HG02981 (cell line): ENCODE measurements around the gene ANKRD13C.
A peak's percentile ranks its signal among the peaks of the same experiment; 100 is the strongest.
"Not testable (repeated sequence)": the region's sequence is repeated elsewhere in the genome, so short reads cannot be mapped to it uniquely, and the experiment has no call there.

Source experiments
- ATAC-seq: cut with Tn5 transposase; IDR thresholded peaks from one replicate; pipeline ENCODE4 v1.9.1; 2021; ENCODE audit warnings: mild to moderate bottlenecking, moderate library complexity; ENCODE audit not compliant: unreplicated experiment

The ANKRD13C gene

GRCh38 chr1:70361727-70362398 is 7.3 kb upstream of the ANKRD13C start:
- ATAC-seq, result no peak

DNA sequence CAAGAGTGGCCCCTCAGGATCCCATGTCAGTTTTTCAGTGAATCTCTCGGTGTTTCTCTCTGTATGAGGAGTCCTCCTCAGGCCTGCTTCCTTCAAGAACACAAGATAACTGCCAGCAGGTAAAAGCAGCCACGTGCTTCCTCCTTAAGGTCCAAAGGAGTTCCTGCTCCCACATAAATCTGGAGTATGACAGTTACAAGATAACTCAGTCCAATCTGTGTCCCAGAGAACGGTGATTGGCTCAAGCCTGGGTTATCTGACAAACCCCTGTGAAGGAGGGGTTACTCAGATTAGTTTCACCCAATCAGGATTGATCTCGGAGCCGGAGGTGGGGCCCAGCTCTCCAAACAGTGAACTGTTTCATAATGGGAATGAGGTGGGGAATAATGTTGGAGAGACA is 5.8 kb upstream of the ANKRD13C start:
- ATAC-seq, result no peak

- ATAC-seq, result peak; percentile 45
Measured at GRCh38 chr1:70358921-70359564, 4.5 kb upstream of the ANKRD13C start.

DNA sequence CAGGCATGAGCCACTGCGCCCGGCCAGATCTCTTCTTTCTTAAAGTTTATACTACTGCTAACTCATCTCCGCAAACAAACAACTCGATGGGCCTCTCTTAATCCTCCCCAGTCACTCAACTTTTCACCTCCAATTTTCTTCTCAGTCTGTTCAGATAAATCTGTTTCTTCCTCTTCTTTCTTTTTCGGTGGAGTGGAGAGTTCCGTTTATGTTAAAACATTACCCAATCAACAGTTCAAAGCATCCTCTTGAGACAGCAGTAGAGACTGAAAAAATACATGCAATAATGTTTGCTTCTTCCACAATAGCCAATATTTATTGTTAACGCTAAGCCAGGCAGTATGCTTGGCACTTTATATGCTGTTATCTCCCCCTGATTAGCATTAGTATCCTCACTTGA is 1.4 kb upstream of the ANKRD13C start:
- ATAC-seq, result no peak

DNA sequence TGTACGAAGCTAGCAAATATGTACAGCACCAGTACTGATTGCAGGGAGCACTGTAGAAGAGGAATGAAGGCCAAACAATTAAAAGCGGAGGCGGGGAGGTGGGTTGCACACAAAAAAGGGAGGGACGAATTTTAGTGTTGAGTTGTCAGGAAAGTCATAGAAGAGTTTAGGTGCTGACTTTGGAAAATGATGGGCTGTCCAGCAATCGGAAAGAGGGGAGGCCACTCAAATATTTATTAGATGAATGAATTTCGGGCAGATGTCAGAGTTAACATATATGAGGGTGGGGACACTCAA is 537 bp upstream of the ANKRD13C start:
- no peak for ATAC-seq

DNA sequence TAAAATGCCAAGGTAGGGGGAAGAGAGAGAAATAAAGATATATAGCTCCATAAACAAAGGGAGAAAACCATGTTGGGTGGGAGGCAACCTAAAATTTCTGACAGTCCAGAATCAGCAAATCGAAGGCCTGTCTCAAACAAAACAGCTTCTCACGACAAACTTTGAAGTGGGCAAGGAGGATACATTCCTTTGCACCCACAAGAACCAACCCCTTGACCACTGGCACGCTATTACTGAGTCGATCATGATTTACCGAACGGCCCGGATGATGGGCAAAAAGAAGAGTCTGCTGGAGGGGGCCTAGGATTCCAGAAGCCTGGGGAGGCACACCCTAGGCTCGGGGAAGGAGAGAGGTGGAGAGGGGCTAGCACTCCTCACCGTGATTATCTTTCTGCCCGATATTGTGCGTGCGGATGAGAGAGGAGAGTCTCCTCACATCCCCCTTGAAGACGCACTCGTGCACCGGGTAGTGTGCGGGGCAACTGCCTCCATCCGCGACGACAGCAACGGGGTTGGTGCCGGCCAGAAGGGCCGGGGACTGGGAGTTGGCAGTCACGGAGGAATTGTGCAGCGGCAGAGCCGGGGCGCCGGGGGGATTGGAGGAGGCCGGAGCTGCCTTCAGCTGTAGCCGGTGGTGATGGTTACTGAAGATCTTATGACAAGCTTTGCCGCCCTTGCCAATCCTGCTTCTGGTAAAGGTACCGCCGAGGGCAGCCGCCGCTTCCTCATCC is 756 bp downstream of the ANKRD13C start:
- peak; percentile 24 for ATAC-seq

- ATAC-seq, result no peak
Measured at GRCh38 chr1:70353044-70353443, 1.5 kb downstream of the ANKRD13C start.

GRCh38 chr1:70349799-70350198 is 4.7 kb downstream of the ANKRD13C start:
- ATAC-seq, result not testable (repeated sequence)

DNA sequence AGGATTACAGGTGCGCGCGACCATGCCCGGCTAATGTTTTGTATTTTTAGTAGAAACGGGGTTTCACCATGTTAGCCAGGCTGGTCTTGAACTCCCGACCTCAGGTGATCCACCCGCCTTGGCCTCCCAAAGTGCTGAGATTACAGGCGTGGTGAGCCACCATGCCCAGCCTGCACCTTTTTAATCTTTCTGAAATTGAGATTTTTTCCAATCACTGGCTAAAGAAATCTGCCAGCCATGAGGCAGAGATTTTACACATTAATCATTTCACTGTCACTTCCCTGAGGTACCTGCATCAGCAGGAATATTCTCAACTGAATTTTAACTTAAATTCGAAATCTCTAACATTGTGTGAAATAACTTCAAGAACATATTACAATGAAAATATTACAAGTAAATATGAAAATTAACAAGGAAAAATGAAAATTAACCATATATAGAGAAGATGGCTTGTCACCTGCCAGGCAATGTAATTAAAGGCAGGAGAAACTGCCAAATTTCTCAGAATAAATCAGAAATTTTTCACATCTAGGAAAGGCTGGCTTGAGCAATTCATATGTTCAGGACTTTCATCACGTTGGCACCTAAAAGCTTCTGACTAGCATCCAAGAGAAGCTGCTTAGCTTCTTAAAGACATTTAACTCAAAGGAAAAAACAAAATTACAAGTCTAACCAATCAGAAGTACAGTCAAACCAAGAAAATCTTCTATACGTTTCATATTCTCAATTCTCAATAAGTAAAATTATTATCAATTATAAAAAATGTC is 5.9 kb downstream of the ANKRD13C start:
- ATAC-seq, result no peak

GRCh38 chr1:70339644-70340043 is 14.9 kb downstream of the ANKRD13C start:
- ATAC-seq, result not testable (repeated sequence)

DNA sequence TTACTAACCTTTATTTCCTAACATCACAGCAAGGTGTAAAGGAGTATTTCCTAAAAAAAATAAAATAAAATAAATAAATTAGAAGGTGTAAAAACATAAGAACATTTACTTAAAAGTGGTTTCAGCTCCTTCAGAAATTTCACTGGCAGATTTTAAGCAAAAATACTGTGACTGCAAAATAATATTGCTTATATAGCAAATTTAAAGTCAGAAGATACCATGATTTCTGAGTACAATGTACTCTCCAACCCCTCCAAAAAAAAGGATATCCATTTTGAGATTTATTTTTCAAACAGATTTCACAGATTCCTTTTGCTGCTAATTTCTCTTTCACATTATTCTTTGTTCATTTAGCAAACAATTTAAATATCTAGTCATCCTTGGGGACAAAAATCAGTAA is 18.5 kb downstream of the ANKRD13C start:
- ATAC-seq, result no peak

DNA sequence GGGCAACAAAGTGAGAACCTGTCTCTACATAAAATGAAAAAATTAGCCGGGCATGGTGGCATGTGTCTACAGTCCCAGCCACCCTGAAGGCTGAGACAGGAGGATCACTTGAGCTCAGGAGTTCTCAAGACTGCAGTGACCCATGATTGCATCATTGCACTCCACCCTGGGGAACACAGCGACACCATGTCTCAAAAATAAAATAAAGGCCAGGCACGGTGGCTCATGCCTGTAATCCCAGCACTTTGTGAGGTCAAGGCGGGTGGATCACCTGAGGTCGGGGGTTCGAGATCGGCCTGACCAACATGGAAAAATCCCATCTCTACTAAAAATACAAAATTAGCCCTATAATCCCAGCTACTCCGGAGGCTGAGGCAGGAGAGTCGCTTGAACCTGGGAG is 20.1 kb downstream of the ANKRD13C start:
- no peak for ATAC-seq

GRCh38 chr1:70333245-70333644 is 21.3 kb downstream of the ANKRD13C start:
- ATAC-seq, result no peak

DNA sequence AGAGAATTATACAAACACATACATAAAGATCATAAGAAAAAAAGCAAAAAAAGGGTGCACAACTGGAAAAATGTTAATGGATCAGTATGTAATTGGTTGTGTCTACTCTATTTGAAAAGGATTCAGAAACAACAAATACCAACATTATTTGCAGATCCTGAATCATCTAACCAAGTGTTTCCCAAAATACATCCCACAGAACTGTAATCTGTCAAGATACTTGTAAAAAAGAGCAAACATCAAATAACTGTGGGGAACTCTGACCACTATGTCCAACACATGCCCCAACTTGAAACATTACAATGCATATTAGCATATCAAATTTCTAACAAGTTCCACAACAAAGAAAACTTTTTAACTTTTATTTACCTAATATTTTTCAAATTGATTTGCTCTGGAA is 22.6 kb downstream of the ANKRD13C start:
- ATAC-seq, result no peak

GRCh38 chr1:70327306-70328076 is 27.0 kb downstream of the ANKRD13C start:
- ATAC-seq, result no peak

- no peak for ATAC-seq
Measured at GRCh38 chr1:70324683-70325082, 29.8 kb downstream of the ANKRD13C start.

DNA sequence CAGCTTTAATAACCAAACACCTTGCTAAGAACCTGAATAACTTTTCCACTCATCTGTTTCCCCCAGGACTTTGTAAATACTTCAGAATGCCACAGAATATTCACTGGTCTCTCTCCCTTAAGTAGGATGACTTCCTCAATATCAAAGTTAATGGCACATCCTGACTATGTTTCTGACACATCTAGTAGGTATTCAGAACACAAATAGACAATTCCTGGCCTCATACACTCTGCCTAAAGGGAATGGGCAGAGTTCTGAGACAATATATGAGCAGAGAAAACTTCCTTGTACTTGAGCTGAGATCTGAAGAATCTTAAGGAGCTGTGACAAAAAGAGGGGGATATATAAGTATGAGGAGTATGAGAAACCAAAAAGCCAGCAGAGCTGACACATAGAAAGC is 34.8 kb downstream of the ANKRD13C start:
- no peak for ATAC-seq

DNA sequence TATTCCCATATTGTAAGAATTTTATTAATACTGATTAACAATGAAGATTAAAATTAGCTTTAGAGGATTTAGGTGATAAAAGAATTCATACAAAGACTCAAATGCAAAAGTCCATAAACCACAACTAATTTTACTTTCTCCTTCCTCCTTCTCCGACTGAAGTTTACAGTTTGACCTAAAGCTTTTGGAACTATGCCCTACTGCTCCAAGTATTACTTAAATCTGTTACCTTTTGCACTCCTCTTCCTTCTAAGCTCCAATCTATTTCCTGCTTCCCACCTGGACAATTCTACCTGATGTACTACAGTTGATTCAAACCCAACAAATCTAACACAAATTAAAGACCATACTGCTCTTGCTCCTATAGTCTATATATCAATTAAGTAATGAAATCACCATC is 36.3 kb downstream of the ANKRD13C start:
- no peak for ATAC-seq

DNA sequence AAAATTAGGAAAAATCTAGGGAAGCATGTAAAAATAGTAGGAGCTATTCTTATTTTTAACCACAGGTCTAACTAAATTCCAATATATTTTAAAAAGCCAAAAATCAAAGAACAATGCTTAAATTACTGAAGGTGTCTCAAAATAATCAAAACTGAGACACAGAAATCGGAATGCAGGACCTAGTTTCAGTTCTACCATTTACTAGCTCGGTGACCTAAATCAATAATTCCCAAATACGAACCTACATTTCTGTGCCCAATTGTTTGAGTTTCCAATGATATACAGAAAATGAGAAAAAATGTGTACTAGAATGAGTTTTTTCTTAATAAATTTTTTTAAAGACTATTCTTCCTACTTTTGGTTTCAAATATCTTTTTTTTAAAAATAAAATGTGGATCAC is 37.4 kb downstream of the ANKRD13C start:
- no peak for ATAC-seq

DNA sequence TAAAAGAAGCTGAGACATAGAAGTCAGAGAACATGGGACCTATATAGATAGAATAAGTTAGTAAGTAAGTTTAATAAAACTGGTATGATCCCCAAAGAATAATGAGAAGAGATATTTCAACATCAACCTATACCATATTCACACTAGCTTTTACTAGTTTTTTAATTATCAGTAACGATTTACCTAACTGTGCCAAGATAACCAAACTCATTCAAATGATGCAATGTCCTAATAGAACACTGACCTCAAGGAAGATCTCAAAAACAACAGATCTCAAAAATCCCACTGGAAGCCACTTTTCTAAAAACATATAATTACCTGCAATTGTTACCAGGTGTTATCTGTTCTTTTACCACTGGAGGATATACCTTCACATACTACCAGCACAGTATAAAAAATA is 38.7 kb downstream of the ANKRD13C start:
- ATAC-seq, result no peak
